Stimulated activated CD8-positive, alpha-beta memory T cell treated with anti-CD3 and anti-CD28 coated beads, Interleukin-4, amount 100 ng/mL, for 48 hours (primary cell): ENCODE results near the gene SPIRE2.
A peak's percentile ranks its signal among the peaks of the same experiment; 100 is the strongest.
"Not testable (repeated sequence)": the region's sequence is repeated elsewhere in the genome, so short reads cannot be mapped to it uniquely, and the experiment has no call there.

Source experiments
- DNase-seq: peaks from one replicate; pipeline ENCODE4 v3.0.0-alpha.2; 2020

Gene SPIRE2

GRCh38 chr16:89828199-89828869, at the start of gene SPIRE2:
SPIRE2 (plus strand) TSS chr16:89828475; CDS start chr16:89828551, 76 bp downstream.
- peak; percentile 78 for DNase-seq

- DNase-seq, result no peak
Observed at GRCh38 chr16:89779231-89779908, 48.9 kb upstream of the SPIRE2 start.

- no peak for DNase-seq
Observed at GRCh38 chr16:89779909-89780305, 48.4 kb upstream of the SPIRE2 start.

- DNase-seq, result no peak
Observed at GRCh38 chr16:89782489-89782888, 45.8 kb upstream of the SPIRE2 start.

- not testable (repeated sequence) for DNase-seq
Observed at GRCh38 chr16:89783952-89784351, 44.3 kb upstream of the SPIRE2 start.

- DNase-seq, result no peak
Observed at GRCh38 chr16:89784406-89784805, 43.9 kb upstream of the SPIRE2 start.

GRCh38 chr16:89785523-89786155, 42.6 kb upstream of the SPIRE2 start:
- DNase-seq, result no peak

GRCh38 chr16:89786474-89787364, 41.6 kb upstream of the SPIRE2 start:
- DNase-seq, result no peak

GRCh38 chr16:89787365-89787805, 40.9 kb upstream of the SPIRE2 start:
- DNase-seq, result no peak

GRCh38 chr16:89791278-89791995, 36.8 kb upstream of the SPIRE2 start:
- DNase-seq, result no peak

- DNase-seq, result peak; percentile 58
Observed at GRCh38 chr16:89793092-89793491, 35.2 kb upstream of the SPIRE2 start.

- no peak for DNase-seq
Observed at GRCh38 chr16:89793955-89794354, 34.3 kb upstream of the SPIRE2 start.

- DNase-seq, result no peak
Observed at GRCh38 chr16:89795676-89796075, 32.6 kb upstream of the SPIRE2 start.

- no peak for DNase-seq
Observed at GRCh38 chr16:89796104-89796503, 32.2 kb upstream of the SPIRE2 start.

- no peak for DNase-seq
Observed at GRCh38 chr16:89798126-89798525, 30.1 kb upstream of the SPIRE2 start.

GRCh38 chr16:89798832-89799370, 29.4 kb upstream of the SPIRE2 start:
- DNase-seq, result no peak

- DNase-seq, result no peak
Observed at GRCh38 chr16:89801800-89802199, 26.5 kb upstream of the SPIRE2 start.

- no peak for DNase-seq
Observed at GRCh38 chr16:89805136-89805905, 23.0 kb upstream of the SPIRE2 start.

GRCh38 chr16:89806589-89807193, 21.6 kb upstream of the SPIRE2 start:
- DNase-seq, result not testable (repeated sequence)

GRCh38 chr16:89808475-89808874, 19.8 kb upstream of the SPIRE2 start:
- DNase-seq, result no peak

- no peak for DNase-seq
Observed at GRCh38 chr16:89811321-89811720, 17.0 kb upstream of the SPIRE2 start.
